Fibroblast of the aortic adventitia (primary cell): Measurements from ENCODE around the gene PEX14. TPM values are rescaled to one million over a fixed set of nuclear protein-coding genes. Genes with fewer than 3 reads are reported as not detected.
"Not testable (repeated sequence)": the region's sequence is repeated elsewhere in the genome, so short reads cannot be mapped to it uniquely, and the experiment has no call there.

Experiments used
- DNase-seq: peaks from one replicate; pipeline ENCODE4 v3.0.0-alpha.2; 2010; ENCODE audit warnings: low read depth
- H3K4me3 ChIP-seq: 2 replicates; pipeline ENCODE4 v1.5.1; 2011; ENCODE audit warnings: low read depth, mild to moderate bottlenecking, control low read depth, low read length, moderate library complexity
- total RNA-seq: library from RNA; depleted of rRNA; stranded (reverse); fragments of >200 nt; gene quantifications from 2 replicates; pipeline ENCODE4 v1.2.3, GENCODE V29; 2012; ENCODE audit warnings: low replicate concordance
- TF ChIP-seq, protein P1 (sequence below): IDR thresholded peaks from 2 replicates; pipeline ENCODE4 v1.5.1; 2011; ENCODE audit warnings: mild to moderate bottlenecking, low read length, control low read depth, inconsistent platforms; ENCODE audit not compliant: insufficient read depth

The PEX14 gene
- total RNA-seq, 1 donor: 12.2 TPM

- TF ChIP-seq, protein P1, sequence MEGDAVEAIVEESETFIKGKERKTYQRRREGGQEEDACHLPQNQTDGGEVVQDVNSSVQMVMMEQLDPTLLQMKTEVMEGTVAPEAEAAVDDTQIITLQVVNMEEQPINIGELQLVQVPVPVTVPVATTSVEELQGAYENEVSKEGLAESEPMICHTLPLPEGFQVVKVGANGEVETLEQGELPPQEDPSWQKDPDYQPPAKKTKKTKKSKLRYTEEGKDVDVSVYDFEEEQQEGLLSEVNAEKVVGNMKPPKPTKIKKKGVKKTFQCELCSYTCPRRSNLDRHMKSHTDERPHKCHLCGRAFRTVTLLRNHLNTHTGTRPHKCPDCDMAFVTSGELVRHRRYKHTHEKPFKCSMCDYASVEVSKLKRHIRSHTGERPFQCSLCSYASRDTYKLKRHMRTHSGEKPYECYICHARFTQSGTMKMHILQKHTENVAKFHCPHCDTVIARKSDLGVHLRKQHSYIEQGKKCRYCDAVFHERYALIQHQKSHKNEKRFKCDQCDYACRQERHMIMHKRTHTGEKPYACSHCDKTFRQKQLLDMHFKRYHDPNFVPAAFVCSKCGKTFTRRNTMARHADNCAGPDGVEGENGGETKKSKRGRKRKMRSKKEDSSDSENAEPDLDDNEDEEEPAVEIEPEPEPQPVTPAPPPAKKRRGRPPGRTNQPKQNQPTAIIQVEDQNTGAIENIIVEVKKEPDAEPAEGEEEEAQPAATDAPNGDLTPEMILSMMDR: no peak
- DNase-seq: peak; percentile 68
- H3K4me3 ChIP-seq: peak overlapping the region; percentile 34
Measured at GRCh38 chr1:10451287-10451686, 23.5 kb upstream of the PEX14 start.

- DNase-seq: no peak
- H3K4me3 ChIP-seq: no peak overlapping the region
- TF ChIP-seq, protein P1: no peak
Measured at GRCh38 chr1:10456048-10456447, 18.7 kb upstream of the PEX14 start.

- DNase-seq: no peak
- H3K4me3 ChIP-seq: no peak overlapping the region
- TF ChIP-seq, protein P1: no peak
Measured at GRCh38 chr1:10456661-10457060, 18.1 kb upstream of the PEX14 start.

- not testable (repeated sequence) for DNase-seq, H3K4me3 ChIP-seq
Measured at GRCh38 chr1:10457462-10457861, 17.3 kb upstream of the PEX14 start.

- DNase-seq: no peak
Measured at GRCh38 chr1:10457875-10458274, 16.9 kb upstream of the PEX14 start.

DNA sequence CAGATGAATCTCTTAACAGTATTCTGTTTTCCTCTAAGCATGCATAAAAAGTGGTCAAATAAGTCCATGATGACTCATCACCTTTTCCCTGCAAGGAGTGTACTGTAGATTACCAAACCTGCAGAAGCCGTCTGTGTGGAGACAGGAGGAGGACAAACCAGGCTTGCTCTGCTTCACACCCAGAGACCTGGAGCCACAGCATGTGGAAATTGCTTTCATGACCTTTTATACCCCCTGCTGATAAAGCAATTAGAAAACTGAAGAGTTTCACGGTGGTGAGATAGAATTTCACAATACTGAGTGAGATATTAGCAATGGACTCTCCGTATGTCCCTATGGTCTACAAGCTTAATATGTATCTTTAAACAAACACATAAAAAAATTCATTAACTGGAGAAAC, 15.6 kb upstream of the PEX14 start:
- H3K4me3 ChIP-seq: no peak overlapping the region
- TF ChIP-seq, protein P1: no peak
- peak; percentile 66 for DNase-seq

More at GRCh38 chr1:10457875-10458274, 16.9 kb upstream of the PEX14 start:
- no peak overlapping the region for H3K4me3 ChIP-seq
- TF ChIP-seq, protein P1: no peak

DNA sequence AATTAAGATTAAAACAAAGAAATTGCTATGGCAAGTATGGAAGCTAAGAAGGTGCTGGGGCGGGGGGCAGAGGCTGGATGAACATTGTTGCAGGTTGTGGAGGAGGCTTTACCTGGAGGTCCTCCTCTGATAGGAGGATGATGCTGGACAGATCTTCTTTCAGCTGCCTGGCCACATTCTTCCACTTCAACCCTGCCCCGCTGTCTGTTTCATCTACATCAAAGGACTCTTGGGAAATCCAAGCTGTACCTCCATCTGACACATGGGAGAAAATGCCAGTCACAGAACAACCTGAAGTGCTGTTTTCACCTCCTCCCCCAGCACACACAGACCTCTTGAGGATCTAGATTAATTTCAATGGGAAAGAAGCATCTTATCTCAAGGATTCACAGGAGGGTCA, 7.7 kb upstream of the PEX14 start:
- no peak for DNase-seq
- no peak overlapping the region for H3K4me3 ChIP-seq
- TF ChIP-seq, protein P1: no peak
